Esophagus muscularis mucosa (tissue), 4 donors: ENCODE data around the gene TMED8. TPM values are rescaled to one million over a fixed set of nuclear protein-coding genes. Genes with fewer than 3 reads are reported as not detected.

Source experiments
- DNase-seq: peaks from one replicate; pipeline ENCODE4 v3.0.0-alpha.2; 2017; ENCODE audit errors: extremely low spot score
- H3K27ac ChIP-seq, 4 donors: fragments of 200-600 bp; sonication (generic); replicated peaks in 1 of 4; 1 replicate in 3 of 4; 2 replicates in 1 of 4; pipeline ENCODE4 v1.5.1; 2016 to 2019; ENCODE audit warnings: mild to moderate bottlenecking in 1 of 4
- H3K27me3 ChIP-seq, 4 donors: fragments of 200-600 bp; sonication (generic); one replicate each; pipeline versions ENCODE4 v1.5.1 to v1.6.0; 2016 to 2019
- H3K36me3 ChIP-seq, 4 donors: fragments of 200-600 bp; sonication (generic); one replicate each; pipeline ENCODE4 v1.5.1; 2016 to 2019
- H3K4me1 ChIP-seq, 4 donors: fragments of 200-600 bp; sonication (generic); one replicate each; pipeline ENCODE4 v1.5.1; 2016 to 2019
- H3K4me3 ChIP-seq, 4 donors: fragments of 200-600 bp; sonication (generic); 1 replicate in 2 of 4; 2 replicates in 2 of 4; pipeline ENCODE4 v1.5.1; 2016 to 2019; ENCODE audit warnings: mild to moderate bottlenecking in 4 of 4, moderate library complexity in 1 of 4
- H3K9me3 ChIP-seq, 4 donors: fragments of 200-600 bp; sonication (generic); 1 replicate in 3 of 4; 2 replicates in 1 of 4; pipeline ENCODE4 v1.5.1; 2016 to 2019
- EP300 ChIP-seq: sonication (generic); formaldehyde crosslinking; IDR thresholded peaks from one replicate; pipeline ENCODE4 v1.6.1; 2017; ENCODE audit warnings: antibody characterized with exemption
- POLR2A ChIP-seq: fragments of 450-650 bp; IDR thresholded peaks from one replicate; pipeline ENCODE4 v1.6.1; 2017; ENCODE audit warnings: antibody characterized with exemption, moderate library complexity, mild to moderate bottlenecking, low read depth
- POLR2AphosphoS5 ChIP-seq, 2 donors: sonication (generic); formaldehyde crosslinking; IDR thresholded peaks; one replicate each; pipeline ENCODE4 v1.6.1; 2017; ENCODE audit warnings: antibody characterized with exemption in 2 of 2
- WGBS: methylation state at CpG from one replicate; pipeline ENCODE4 v1.1.5; 2018; 5-methylcytosine and 5-hydroxymethylcytosine counted together
- intact Hi-C: fragments of 100-400 bp; cut with DNase I; formaldehyde crosslinking; loops from one replicate; pipeline ENCODE4 v1.15.1; 2023
- total RNA-seq, 4 donors: library from RNA; depleted of rRNA; stranded (reverse); fragments of >200 nt; gene quantifications; one replicate each; pipeline versions ENCODE4 v1.1.0 to v1.2.1, GENCODE V29; 2016
- TF ChIP-seq, protein P1 (sequence below), 3 experiments: fragments of 200-600 bp in 2 of 3; fragments of 450-650 bp in 1 of 3; sonication (generic) in 2 of 3; IDR thresholded peaks; one replicate each; pipeline ENCODE4 v1.5.1; 2017 to 2019; ENCODE audit warnings: antibody characterized with exemption in 3 of 3, mild to moderate bottlenecking in 2 of 3, moderate library complexity in 1 of 3

The TMED8 gene
- total RNA-seq, 4 donors from 2014 or later: 15.2 to 21.8 (median 16.7) TPM

DNA sequence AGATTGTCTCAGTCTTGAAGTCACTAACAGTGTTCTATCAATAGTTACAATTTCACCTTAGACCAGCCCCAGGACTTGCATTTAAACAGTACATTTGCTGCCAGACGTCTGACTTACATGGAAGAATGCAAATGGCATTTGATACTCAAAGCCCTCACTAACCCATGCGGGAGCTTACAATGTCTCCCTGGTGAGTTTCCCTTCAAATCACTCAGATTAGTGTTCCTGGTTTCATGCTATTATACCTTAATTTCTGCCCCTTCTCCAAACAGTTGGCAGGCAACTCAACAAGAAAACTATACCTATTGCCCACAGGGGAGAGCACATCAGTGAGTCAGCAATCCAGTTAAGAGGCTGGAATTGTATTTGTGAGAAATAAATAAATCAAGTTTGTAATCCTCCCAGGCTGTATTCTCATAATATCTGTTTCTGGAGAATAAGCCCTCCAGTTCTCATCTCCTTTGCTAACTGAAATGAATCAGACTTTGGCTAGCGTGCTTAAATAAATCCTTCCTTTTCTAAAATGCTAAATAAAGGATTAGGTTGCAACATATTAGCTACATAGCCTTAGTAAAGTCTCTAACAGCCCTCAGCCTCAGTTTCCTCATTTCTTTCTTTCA lies 32.4 kb downstream of the TMED8 start:
- intact Hi-C loops: no loop called here
- WGBS: 91% methylated on average over 3 of the region's 3 CpGs
- Histone ChIP-seq H3K4me3 (no peak overlapping the region), H3K27ac (no peak overlapping the region), H3K27me3 (no peaks in the 10 kb centered on the region), H3K9me3 (no peaks in the 10 kb centered on the region), H3K4me1 (no peaks in the 10 kb centered on the region), H3K36me3 (peaks cover 26 to 56% (median 37%) of the 10 kb centered on the region in 4 donors)
- no peak for TF ChIP-seq EP300
- TF ChIP-seq, protein P1, sequence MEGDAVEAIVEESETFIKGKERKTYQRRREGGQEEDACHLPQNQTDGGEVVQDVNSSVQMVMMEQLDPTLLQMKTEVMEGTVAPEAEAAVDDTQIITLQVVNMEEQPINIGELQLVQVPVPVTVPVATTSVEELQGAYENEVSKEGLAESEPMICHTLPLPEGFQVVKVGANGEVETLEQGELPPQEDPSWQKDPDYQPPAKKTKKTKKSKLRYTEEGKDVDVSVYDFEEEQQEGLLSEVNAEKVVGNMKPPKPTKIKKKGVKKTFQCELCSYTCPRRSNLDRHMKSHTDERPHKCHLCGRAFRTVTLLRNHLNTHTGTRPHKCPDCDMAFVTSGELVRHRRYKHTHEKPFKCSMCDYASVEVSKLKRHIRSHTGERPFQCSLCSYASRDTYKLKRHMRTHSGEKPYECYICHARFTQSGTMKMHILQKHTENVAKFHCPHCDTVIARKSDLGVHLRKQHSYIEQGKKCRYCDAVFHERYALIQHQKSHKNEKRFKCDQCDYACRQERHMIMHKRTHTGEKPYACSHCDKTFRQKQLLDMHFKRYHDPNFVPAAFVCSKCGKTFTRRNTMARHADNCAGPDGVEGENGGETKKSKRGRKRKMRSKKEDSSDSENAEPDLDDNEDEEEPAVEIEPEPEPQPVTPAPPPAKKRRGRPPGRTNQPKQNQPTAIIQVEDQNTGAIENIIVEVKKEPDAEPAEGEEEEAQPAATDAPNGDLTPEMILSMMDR (IDR thresholded peaks at IDR 0.05): no peak
- no peak for DNase-seq

DNA sequence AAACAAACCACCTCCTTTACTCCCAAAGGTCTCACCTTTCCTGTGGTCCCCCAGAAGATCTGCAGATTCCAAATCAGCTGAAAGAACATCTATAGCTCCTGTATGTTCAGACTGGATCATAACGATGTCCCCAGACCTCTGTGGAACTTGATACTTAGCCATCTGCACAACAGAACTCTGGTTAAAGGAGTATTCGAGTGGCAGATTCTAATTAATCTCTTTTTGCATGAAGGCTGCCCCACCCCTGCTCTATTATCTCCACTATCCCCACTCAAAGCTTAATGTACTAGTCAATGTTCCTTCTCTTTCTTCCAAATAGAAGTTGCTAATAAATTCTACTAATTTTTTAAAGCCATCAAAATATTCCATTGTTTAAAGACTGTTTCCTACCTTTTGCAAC lies 33.2 kb downstream of the TMED8 start:
- H3K27me3 ChIP-seq: no peaks in the 10 kb centered on the region
- DNase-seq: no peak
- intact Hi-C loops: no loop called here
- no peaks in the 10 kb centered on the region for H3K9me3 ChIP-seq
- no peaks in the 10 kb centered on the region for H3K4me1 ChIP-seq
- H3K36me3 ChIP-seq: peaks cover 26 to 55% (median 36%) of the 10 kb centered on the region in 4 donors
- 94% methylated on average over 2 of the region's 2 CpGs for WGBS
- H3K27ac ChIP-seq: no peak overlapping the region
- TF ChIP-seq, protein P1 (IDR thresholded peaks at IDR 0.05): no peak
- no peak for TF ChIP-seq POLR2A
- TF ChIP-seq POLR2AphosphoS5 (IDR thresholded peaks at IDR 0.05): no peak
- no peak for TF ChIP-seq EP300
- H3K4me3 ChIP-seq: no peak overlapping the region

DNA sequence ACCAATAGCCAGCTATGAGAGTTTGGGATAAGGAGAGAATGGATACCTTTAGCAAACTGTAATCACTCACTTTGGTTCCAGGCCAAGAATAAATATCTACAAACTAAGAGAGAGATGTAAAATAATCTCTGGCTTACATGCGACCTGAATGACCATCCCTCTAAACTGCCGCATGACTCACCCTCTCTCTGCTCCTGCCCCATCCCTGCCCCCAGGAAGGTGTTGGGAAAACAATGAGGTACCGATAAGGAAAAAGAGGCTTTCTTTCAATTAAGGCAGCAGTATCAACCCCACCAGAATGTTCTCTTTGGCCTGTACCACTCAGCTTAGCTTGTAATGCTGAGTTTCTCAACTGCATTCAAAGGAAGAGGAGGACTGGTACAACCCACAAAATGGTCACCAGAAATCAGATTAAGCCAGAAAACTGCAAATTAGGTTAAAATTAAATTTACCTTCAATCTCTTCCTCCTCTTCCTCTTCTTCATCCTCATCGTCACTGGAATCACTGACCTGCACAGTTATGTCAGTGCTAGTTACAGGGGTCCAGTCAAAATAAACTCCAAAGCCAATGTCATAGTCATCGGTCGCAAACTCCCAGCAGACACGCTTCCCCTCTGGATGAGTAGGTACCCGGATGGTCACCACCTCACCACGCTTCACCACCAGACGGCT lies 34.0 kb downstream of the TMED8 start:
- intact Hi-C loops: no loop called here
- DNase-seq: no peak
- no peak overlapping the region for H3K4me3 ChIP-seq
- no peak overlapping the region for H3K27ac ChIP-seq
- TF ChIP-seq POLR2A (no peak), EP300 (no peak), POLR2AphosphoS5 (IDR thresholded peaks at IDR 0.05) (no peak)
- TF ChIP-seq, protein P1 (IDR thresholded peaks at IDR 0.05): no peak
- H3K9me3 ChIP-seq: no peaks in the 10 kb centered on the region
- peaks cover 26 to 55% (median 36%) of the 10 kb centered on the region in 4 donors for H3K36me3 ChIP-seq
- H3K4me1 ChIP-seq: no peaks in the 10 kb centered on the region
- WGBS: 95% methylated on average over 10 of the region's 10 CpGs
- no peaks in the 10 kb centered on the region for H3K27me3 ChIP-seq

DNA sequence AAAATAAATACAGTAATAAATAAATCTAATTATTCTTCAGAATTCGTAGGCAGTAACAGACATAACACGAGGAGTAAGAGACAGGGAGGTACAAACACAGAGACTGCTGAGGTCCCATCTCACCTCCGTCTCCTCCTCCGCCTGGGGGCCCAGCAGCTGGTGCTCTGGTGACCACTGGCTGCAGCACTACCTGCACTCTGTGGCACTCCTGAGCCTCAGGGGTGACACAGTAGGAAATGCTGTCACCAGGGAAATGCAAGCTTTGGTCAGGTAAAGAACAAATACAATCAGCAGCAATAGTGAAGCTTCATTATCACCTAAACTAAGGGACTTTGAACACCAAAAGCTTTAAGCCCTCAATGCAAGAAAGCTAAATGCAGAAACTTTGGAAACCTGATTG lies 36.5 kb downstream of the TMED8 start:
- intact Hi-C loops: no loop called here
- Histone ChIP-seq H3K4me3 (no peak overlapping the region), H3K4me1 (no peaks in the 10 kb centered on the region), H3K36me3 (peaks cover 29 to 47% (median 36%) of the 10 kb centered on the region in 4 donors), H3K27ac (no peak overlapping the region), H3K9me3 (no peaks in the 10 kb centered on the region), H3K27me3 (no peaks in the 10 kb centered on the region)
- TF ChIP-seq EP300 (no peak), POLR2A (no peak), POLR2AphosphoS5 (IDR thresholded peaks at IDR 0.05) (no peak)
- TF ChIP-seq, protein P1 (IDR thresholded peaks at IDR 0.05): no peak
- DNase-seq: no peak
- WGBS: 90% methylated on average over 4 of the region's 4 CpGs
